B cell (primary cell): ENCODE measurements around the gene TPI1. TPM values are rescaled to one million over a fixed set of nuclear protein-coding genes. Genes with fewer than 3 reads are reported as not detected.

Experiments used
- ATAC-seq: fragments of 200-7000 bp; cut with Tn5 transposase; one replicate; pipeline ENCODE4 v1.10.0; 2021; ENCODE audit warnings: low read depth, mild to moderate bottlenecking, moderate number of reproducible peaks, moderate library complexity
- CTCF ChIA-PET: fragments of 350-600 bp; sonication (Branson Sonifier 250); formaldehyde crosslinking; loops from one replicate; lab custom pipeline; 2021; ENCODE audit warnings: antibody characterized with exemption, inconsistent platforms; lab: Charles Lee
- POLR2A ChIA-PET: fragments of 350-600 bp; sonication (Branson Sonifier 250); formaldehyde crosslinking; loops from one replicate; lab custom pipeline; 2021; ENCODE audit warnings: antibody characterized with exemption; lab: Charles Lee
- DNase-seq: peaks from one replicate; pipeline ENCODE4 v3.0.0; 2013
- H2AFZ ChIP-seq: 2 replicates; pipeline ENCODE4 v1.6.1; 2012; ENCODE audit warnings: mild to moderate bottlenecking, low read depth, low read length; ENCODE audit not compliant: insufficient read depth, poor library complexity, severe bottlenecking
- H3K27ac ChIP-seq, 2 donors: 1 replicate in 1 of 2; 2 replicates in 1 of 2; pipeline ENCODE4 v1.5.1; 2012 to 2013; ENCODE audit warnings: low read length in 2 of 2, mild to moderate bottlenecking in 2 of 2, moderate library complexity in 1 of 2
- H3K27me3 ChIP-seq, 4 experiments: fragments of 200-600 bp in 1 of 4; sonication (generic) in 1 of 4; replicated peaks in 1 of 4; 1 replicate in 2 of 4; 2 replicates in 2 of 4; pipeline versions ENCODE4 v1.6.1 to v1.7.0; 2013 to 2016; ENCODE audit warnings: low read length in 3 of 4, mild to moderate bottlenecking in 2 of 4, mixed read lengths in 1 of 4, moderate library complexity in 1 of 4; ENCODE audit not compliant: insufficient read depth in 4 of 4, control insufficient read depth in 3 of 4; ENCODE audit errors: control extremely low read depth in 1 of 4
- H3K36me3 ChIP-seq, 2 experiments: replicated peaks in 1 of 2; 1 replicate in 1 of 2; 2 replicates in 1 of 2; pipeline versions ENCODE4 v1.6.1 to v1.7.1; 2013; ENCODE audit warnings: low read length in 1 of 2; ENCODE audit not compliant: insufficient read depth in 2 of 2, control insufficient read depth in 1 of 2; ENCODE audit errors: control extremely low read depth in 1 of 2, extremely low read depth in 1 of 2
- H3K4me1 ChIP-seq, 2 donors: fragments of 200-600 bp in 1 of 2; sonication (generic) in 1 of 2; 1 replicate in 1 of 2; 2 replicates in 1 of 2; pipeline versions ENCODE4 v1.5.1 to v1.6.1; 2013 to 2017; ENCODE audit warnings: low read length in 2 of 2; ENCODE audit not compliant: control insufficient read depth in 2 of 2, insufficient read depth in 2 of 2
- H3K4me2 ChIP-seq: replicated peaks from 2 replicates; pipeline ENCODE3; 2012; ENCODE audit warnings: mild to moderate bottlenecking, low read depth, low read length; ENCODE audit not compliant: poor library complexity, severe bottlenecking
- H3K4me3 ChIP-seq, 5 experiments: fragments of 200-600 bp in 1 of 5; sonication (generic) in 1 of 5; 1 replicate in 3 of 5; 2 replicates in 2 of 5; pipeline versions ENCODE4 v1.5.1 to v1.7.0; 2011 to 2016; ENCODE audit warnings: low read length in 4 of 5, mild to moderate bottlenecking in 4 of 5, low read depth in 2 of 5, control low read depth in 1 of 5, moderate library complexity in 1 of 5; ENCODE audit not compliant: insufficient read depth in 1 of 5; ENCODE audit errors: control extremely low read depth in 1 of 5, extremely low read depth in 1 of 5
- H3K79me2 ChIP-seq: fragments of 200-600 bp; sonication (generic); one replicate; pipeline ENCODE4 v1.6.0; 2016; ENCODE audit warnings: low read length; ENCODE audit not compliant: control insufficient read depth, insufficient read depth
- H3K9ac ChIP-seq: fragments of 200-600 bp; sonication (generic); 2 replicates; pipeline ENCODE4 v1.6.1; 2017; ENCODE audit warnings: mild to moderate bottlenecking, low read length, moderate library complexity
- H3K9me3 ChIP-seq, 3 donors: one replicate each; pipeline versions ENCODE4 v1.6.1 to v1.7.1; 2013; ENCODE audit warnings: low read length in 2 of 3; ENCODE audit not compliant: control insufficient read depth in 2 of 3, insufficient read depth in 1 of 3; ENCODE audit errors: control extremely low read depth in 1 of 3
- H4K20me1 ChIP-seq: 2 replicates; pipeline ENCODE4 v1.6.0; 2012; ENCODE audit warnings: mild to moderate bottlenecking, low read length; ENCODE audit not compliant: insufficient read depth, control insufficient read depth, poor library complexity, severe bottlenecking
- H3K27ac Mint-ChIP-seq: one replicate; pipeline ENCODE4 v1.8.0; 2021; ENCODE audit warnings: mixed read lengths
- H3K27me3 Mint-ChIP-seq: one replicate; pipeline ENCODE4 v1.8.0; 2021; ENCODE audit warnings: mixed read lengths
- H3K4me1 Mint-ChIP-seq: one replicate; pipeline ENCODE4 v1.8.0; 2021; ENCODE audit warnings: mixed read lengths
- H3K4me3 Mint-ChIP-seq: one replicate; pipeline ENCODE4 v1.8.0; 2021; ENCODE audit warnings: mixed read lengths
- H3K9me3 Mint-ChIP-seq: one replicate; pipeline ENCODE4 v1.8.0; 2022; ENCODE audit warnings: mixed read lengths; ENCODE audit not compliant: insufficient read depth
- CTCF ChIP-seq: fragments of 200-600 bp; IDR thresholded peaks from one replicate; pipeline ENCODE4 v1.8.0; 2022; ENCODE audit warnings: antibody characterized with exemption, mild to moderate bottlenecking
- EZH2 ChIP-seq: IDR thresholded peaks from 2 replicates; pipeline ENCODE4 v1.6.1; 2012; ENCODE audit warnings: borderline replicate concordance, low read depth, mild to moderate bottlenecking, moderate library complexity, low read length; ENCODE audit not compliant: insufficient read depth, poor library complexity, severe bottlenecking
- WGBS: methylation state at CpG from one replicate; pipeline ENCODE4 v1.1.5; 2013; ENCODE audit warnings: missing lambda C conversion rate; ENCODE audit not compliant: insufficient coverage; 5-methylcytosine and 5-hydroxymethylcytosine counted together
- intact Hi-C: fragments of 100-400 bp; cut with micrococcal nuclease; formaldehyde crosslinking; loops from one replicate; pipeline ENCODE4 v1.10.0; 2022
- polyA plus RNA-seq: library from polyadenylated mRNA; depleted of rRNA; stranded (reverse); fragments of >200 nt; gene quantifications from 2 replicates; pipeline ENCODE4 v1.2.3, GENCODE V29; 2012
- total RNA-seq, 2 donors: library from RNA; stranded (reverse); fragments of 120-200 nt in 1 of 2; gene quantifications; 1 replicate in 1 of 2; 2 replicates in 1 of 2; pipeline versions ENCODE4 v1.2.3 to v1.2.4, GENCODE V29; 2013 to 2022

Gene TPI1
- total and polyA plus RNA-seq, 2 donors (not counting 1 experiment from before 2014, with no cell fraction given) = 181 to 187 TPM

GRCh38 chr12:6849427-6849826 lies 17.9 kb upstream of the TPI1 start:
- no peak overlapping the region for H3K4me3 Mint-ChIP-seq
- no peak overlapping the region for H2AFZ ChIP-seq
- H3K4me2 ChIP-seq = no peak overlapping the region
- intact Hi-C loops = no loop called here
- TF ChIP-seq EZH2 (no peak), CTCF (no peak)
- H3K27ac ChIP-seq = no peak overlapping the region
- no peak overlapping the region for H3K4me3 ChIP-seq
- no peak overlapping the region for H3K9ac ChIP-seq
- H3K9me3 ChIP-seq = no peaks in the 10 kb centered on the region
- no peak overlapping the region for H3K27ac Mint-ChIP-seq
- no peaks in the 10 kb centered on the region for H3K27me3 Mint-ChIP-seq
- 0% methylated on average over 1 of the region's 2 CpGs for WGBS
- H3K79me2 ChIP-seq = peaks cover 12% of the 10 kb centered on the region
- peaks cover 0 to 4% of the 10 kb centered on the region in 2 experiments for H3K36me3 ChIP-seq
- peaks cover 6 to 23% of the 10 kb centered on the region in 2 donors for H3K4me1 ChIP-seq
- no peaks in the 10 kb centered on the region for H4K20me1 ChIP-seq
- no peaks in the 10 kb centered on the region for H3K9me3 Mint-ChIP-seq
- H3K27me3 ChIP-seq = no peaks in the 10 kb centered on the region
- DNase-seq (no peak), ATAC-seq (no peak)
- ChIA-PET POLR2A (no interaction called here), CTCF (interaction anchor here (1.7 to 6.7 kb wide), 3 partner anchors 13 to 90 kb away, joined by 3 to 136 read pairs (median 11); partner anchors contain the start of genes SPSB2 and TPI1)
- peaks cover 23% of the 10 kb centered on the region for H3K4me1 Mint-ChIP-seq

- ATAC-seq (no peak), DNase-seq (no peak)
- no peaks in the 10 kb centered on the region for H3K9me3 ChIP-seq
- H3K27ac ChIP-seq = no peak overlapping the region
- intact Hi-C loops = loop anchor here (5.0 kb wide), 3 partner anchors 83 to 293 kb away; partner anchors contain the start of genes IFFO1 and PTMS
- no peaks in the 10 kb centered on the region for H3K27me3 ChIP-seq
- peaks cover 23% of the 10 kb centered on the region for H3K4me1 Mint-ChIP-seq
- peaks cover 6 to 23% of the 10 kb centered on the region in 2 donors for H3K4me1 ChIP-seq
- H3K9ac ChIP-seq = no peak overlapping the region
- no peak overlapping the region for H2AFZ ChIP-seq
- WGBS = 93% methylated on average over 8 of the region's 10 CpGs
- peaks cover 18% of the 10 kb centered on the region for H3K79me2 ChIP-seq
- H3K4me2 ChIP-seq = no peak overlapping the region
- no peak overlapping the region for H3K4me3 Mint-ChIP-seq
- ChIA-PET CTCF (interaction anchor here (1.7 to 6.7 kb wide), 3 partner anchors 14 to 90 kb away, joined by 3 to 136 read pairs (median 11); partner anchors contain the start of genes SPSB2 and TPI1), POLR2A (interaction anchor here (3.6 kb wide), 1 partner anchor 22 kb away, joined by 29 read pairs; the partner anchor contains the start of gene SPSB2)
- no peak for TF ChIP-seq CTCF
- no peak for TF ChIP-seq EZH2
- no peaks in the 10 kb centered on the region for H4K20me1 ChIP-seq
- no peak overlapping the region for H3K4me3 ChIP-seq
- H3K27ac Mint-ChIP-seq = no peak overlapping the region
- H3K36me3 ChIP-seq = peaks cover 0 to 5% of the 10 kb centered on the region in 2 experiments
- H3K27me3 Mint-ChIP-seq = no peaks in the 10 kb centered on the region
- H3K9me3 Mint-ChIP-seq = no peaks in the 10 kb centered on the region
These were observed 17.3 kb upstream of the TPI1 start for GRCh38 chr12:6849976-6850560.
